ENCODE data around the gene VPS13D.
A peak's percentile ranks its signal among the peaks of the same experiment; 100 is the strongest.

VPS13D gene

DNA sequence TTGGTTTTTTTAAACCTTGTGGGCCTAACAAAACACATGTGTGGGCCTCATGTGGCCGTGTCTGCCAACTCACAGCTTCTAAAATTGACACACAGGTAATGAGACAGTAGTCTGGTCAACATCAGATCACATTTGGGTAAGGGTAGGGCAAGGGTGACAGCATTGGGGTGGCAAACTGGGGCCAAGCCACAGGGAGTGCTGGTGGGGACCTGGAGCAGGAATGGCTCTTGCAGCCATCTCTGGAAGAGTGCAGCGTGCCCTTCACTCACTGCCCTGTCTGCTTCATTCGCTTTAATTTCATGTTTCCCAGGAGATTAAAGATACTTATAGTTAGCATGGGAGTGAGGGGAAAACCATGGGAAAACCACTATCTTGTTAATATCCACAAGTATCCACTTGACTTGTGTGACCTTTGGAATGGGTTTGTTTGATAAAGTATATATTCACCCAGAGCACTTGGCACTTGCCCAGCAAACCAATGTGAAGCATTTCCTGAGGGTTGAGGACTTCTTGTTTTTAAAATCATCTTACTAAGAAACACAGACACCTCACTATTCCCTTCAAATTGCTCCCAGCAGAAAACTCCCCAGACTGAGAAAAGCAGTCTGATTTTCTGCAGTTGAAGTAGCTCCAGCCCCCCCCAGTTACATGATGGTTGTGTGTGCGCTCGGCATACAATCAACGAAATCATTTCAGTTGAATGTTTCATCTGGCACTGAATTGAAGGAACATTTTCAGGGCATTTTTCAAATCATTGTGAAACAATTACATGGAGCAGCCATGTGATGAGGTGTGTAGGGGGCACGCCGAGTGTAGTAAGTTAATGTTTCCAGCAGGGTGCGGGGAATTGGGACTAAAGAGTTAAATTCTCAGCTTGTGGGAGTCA, 175.7 kb downstream of the VPS13D start:
- in situ Hi-C loops (cut with HindIII; ENCODE audit: low pct_unique_long_range_greater_than_20kb, low sequenced_read_pairs): no loop called here
- DNase-seq (ENCODE audit: low read depth in 1 of 2, low spot score in 1 of 2): no peak
- TF ChIP-seq JUND (IDR thresholded peaks at IDR 0.05; ENCODE audit: low read depth): no peak

DNA sequence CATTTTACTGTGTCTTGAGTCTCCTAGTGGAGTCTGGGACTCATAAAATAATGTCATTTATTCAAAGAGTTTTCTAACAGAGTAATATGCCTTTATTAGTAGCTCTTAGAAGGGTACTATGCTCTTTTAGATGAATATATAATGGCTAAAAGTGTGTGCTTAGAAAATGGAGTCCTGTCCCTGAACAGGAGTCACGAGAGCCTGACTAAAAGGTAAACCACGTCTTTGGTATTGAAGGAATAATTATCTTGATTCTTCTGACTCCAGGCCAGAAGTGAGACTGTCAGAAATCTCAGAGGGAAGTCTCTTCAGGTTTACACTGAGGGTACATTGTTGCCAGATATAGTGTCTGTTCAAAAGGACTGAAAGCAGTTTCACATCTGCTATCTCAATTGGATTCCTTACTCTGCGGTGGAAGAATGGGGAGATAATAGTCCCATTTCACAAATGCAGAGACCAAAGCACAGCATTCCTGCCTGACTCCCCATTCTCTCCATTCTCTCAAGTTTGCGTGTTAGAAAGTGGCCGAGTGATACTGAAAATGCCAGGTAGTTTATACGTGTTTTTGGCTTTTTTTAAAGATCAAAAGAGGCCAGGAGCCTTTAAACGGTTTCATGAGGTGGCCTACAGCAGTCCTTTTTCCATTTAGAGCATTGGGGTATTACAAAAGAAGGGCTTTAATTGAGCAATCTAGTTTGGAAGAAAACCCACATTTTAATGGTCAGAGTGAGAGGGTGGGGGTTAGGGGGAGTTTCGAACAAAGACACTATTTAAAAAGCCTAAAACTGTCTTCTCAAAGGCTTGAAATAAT, 176.6 kb downstream of the VPS13D start:
- TF ChIP-seq JUND (IDR thresholded peaks at IDR 0.05; ENCODE audit: low read depth): no peak
- in situ Hi-C loops (cut with HindIII; ENCODE audit: low pct_unique_long_range_greater_than_20kb, low sequenced_read_pairs): no loop called here
- no peak for DNase-seq (ENCODE audit: low read depth in 1 of 2, low spot score in 1 of 2)

- DNase-seq (ENCODE audit: low read depth in 1 of 2, low spot score in 1 of 2): peak; percentile 16 to 35
- in situ Hi-C loops (cut with HindIII; ENCODE audit: low pct_unique_long_range_greater_than_20kb, low sequenced_read_pairs): no loop called here
- TF ChIP-seq JUND (IDR thresholded peaks at IDR 0.05; ENCODE audit: low read depth): no peak
These were observed 177.5 kb downstream of the VPS13D start for GRCh38 chr1:12407050-12407961.

- in situ Hi-C loops (cut with HindIII; ENCODE audit: low pct_unique_long_range_greater_than_20kb, low sequenced_read_pairs): no loop called here
- no peak for TF ChIP-seq JUND (IDR thresholded peaks at IDR 0.05; ENCODE audit: low read depth)
- DNase-seq (ENCODE audit: low read depth in 1 of 2, low spot score in 1 of 2): no peak
These were observed 178.2 kb downstream of the VPS13D start for GRCh38 chr1:12407962-12408454.

- TF ChIP-seq JUND (IDR thresholded peaks at IDR 0.05; ENCODE audit: low read depth): no peak
- no peak for DNase-seq (ENCODE audit: low read depth in 1 of 2, low spot score in 1 of 2)
- in situ Hi-C loops (cut with HindIII; ENCODE audit: low pct_unique_long_range_greater_than_20kb, low sequenced_read_pairs): no loop called here
These were observed 178.8 kb downstream of the VPS13D start for GRCh38 chr1:12408662-12409061.

GRCh38 chr1:12409681-12410080, 179.9 kb downstream of the VPS13D start:
- in situ Hi-C loops (cut with HindIII; ENCODE audit: low pct_unique_long_range_greater_than_20kb, low sequenced_read_pairs): no loop called here
- TF ChIP-seq JUND (IDR thresholded peaks at IDR 0.05; ENCODE audit: low read depth): no peak
- no peak for DNase-seq (ENCODE audit: low read depth in 1 of 2, low spot score in 1 of 2)

DNA sequence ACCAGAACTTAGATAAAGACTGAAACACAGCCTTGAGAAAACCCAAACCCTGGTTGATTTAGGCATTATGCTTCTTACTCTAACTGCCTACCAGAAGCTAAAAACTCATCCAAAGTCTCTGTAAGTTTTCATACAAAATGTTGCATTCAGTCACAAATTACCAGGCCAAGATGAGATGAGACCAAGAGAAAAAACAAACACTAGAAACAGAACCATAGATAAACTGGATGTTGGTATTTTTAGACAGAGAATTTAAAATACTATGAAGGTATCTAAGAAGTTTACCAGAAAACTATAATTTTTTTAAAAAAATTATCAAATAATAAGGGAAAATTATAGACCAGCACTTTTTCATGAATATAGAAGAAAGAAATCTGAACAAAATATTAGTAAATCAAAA, 180.5 kb downstream of the VPS13D start:
- no peak for DNase-seq (ENCODE audit: low read depth in 1 of 2, low spot score in 1 of 2)
- TF ChIP-seq JUND (IDR thresholded peaks at IDR 0.05; ENCODE audit: low read depth): no peak
- in situ Hi-C loops (cut with HindIII; ENCODE audit: low pct_unique_long_range_greater_than_20kb, low sequenced_read_pairs): no loop called here

- in situ Hi-C loops (cut with HindIII; ENCODE audit: low pct_unique_long_range_greater_than_20kb, low sequenced_read_pairs): no loop called here
- no peak for TF ChIP-seq JUND (IDR thresholded peaks at IDR 0.05; ENCODE audit: low read depth)
- DNase-seq (ENCODE audit: low read depth in 1 of 2, low spot score in 1 of 2): no peak
These were observed 181.3 kb downstream of the VPS13D start for GRCh38 chr1:12411098-12411497.

DNA sequence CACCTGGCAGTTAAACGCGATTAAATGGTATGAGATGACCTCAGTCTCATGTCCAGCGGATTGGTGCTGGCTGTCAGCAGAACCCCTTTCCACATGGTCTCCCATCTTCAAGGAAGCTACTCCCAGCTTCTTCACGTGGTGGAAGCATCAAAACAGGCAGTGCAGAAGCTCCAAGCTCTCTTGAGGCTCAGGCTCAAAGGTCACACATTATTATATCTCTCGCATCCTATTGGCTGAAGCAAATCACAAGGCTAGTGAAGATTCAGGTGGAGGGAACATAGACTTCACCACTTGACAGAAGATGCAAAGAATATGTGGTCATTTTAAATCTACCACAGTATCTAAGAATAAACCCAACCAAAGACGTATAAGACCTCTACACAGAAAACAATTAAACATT, 181.9 kb downstream of the VPS13D start:
- TF ChIP-seq JUND (IDR thresholded peaks at IDR 0.05; ENCODE audit: low read depth): no peak
- no peak for DNase-seq (ENCODE audit: low read depth in 1 of 2, low spot score in 1 of 2)
- in situ Hi-C loops (cut with HindIII; ENCODE audit: low pct_unique_long_range_greater_than_20kb, low sequenced_read_pairs): no loop called here

GRCh38 chr1:12412439-12412838, 182.6 kb downstream of the VPS13D start:
- no peak for DNase-seq (ENCODE audit: low read depth in 1 of 2, low spot score in 1 of 2)
- TF ChIP-seq JUND (IDR thresholded peaks at IDR 0.05; ENCODE audit: low read depth): no peak
- in situ Hi-C loops (cut with HindIII; ENCODE audit: low pct_unique_long_range_greater_than_20kb, low sequenced_read_pairs): no loop called here

DNA sequence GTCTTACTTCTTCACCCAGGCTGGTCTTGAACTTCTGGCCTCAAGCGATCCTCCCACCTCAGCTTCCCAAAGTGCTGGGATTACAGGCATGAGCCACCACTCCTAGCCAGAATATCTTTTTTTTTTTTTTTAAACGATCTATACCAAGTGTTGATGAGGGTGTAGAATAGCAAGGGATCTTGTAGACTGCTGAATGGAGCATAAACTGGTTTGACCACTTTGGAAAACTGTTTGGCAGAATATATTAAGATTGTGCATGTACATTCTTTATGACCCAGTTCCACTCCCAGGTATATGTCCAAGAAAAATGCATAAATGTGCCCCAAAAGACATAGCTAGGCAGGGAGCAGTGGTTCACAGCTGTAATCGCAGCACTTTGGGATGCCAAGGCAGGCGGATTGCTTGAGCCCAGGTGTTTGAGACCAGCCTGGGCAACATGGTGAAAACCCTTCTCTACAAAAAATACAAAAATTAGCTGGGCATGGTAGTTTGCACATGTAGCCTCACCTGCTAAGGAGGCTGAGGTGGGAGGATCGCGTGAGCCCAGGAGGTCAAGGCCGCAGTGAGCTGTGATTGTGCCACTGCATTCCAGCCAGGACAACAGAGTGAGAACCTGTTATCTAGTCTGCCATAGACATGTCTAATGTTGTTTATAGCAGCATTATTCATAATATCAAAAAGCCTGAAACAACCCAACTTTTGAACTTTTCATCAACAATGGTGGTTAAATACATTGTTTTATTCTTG, 184.0 kb downstream of the VPS13D start:
- in situ Hi-C loops (cut with HindIII; ENCODE audit: low pct_unique_long_range_greater_than_20kb, low sequenced_read_pairs): no loop called here
- no peak for TF ChIP-seq JUND (IDR thresholded peaks at IDR 0.05; ENCODE audit: low read depth)
- peak in 1 of 2 experiments; percentile 35 for DNase-seq (ENCODE audit: low read depth in 1 of 2, low spot score in 1 of 2)

All from T47D (cell line).